ENCODE measurements around the gene ERCC2. TPM values are rescaled to one million over a fixed set of nuclear protein-coding genes. Genes with fewer than 3 reads are reported as not detected.
"Not testable (repeated sequence)": the region's sequence is repeated elsewhere in the genome, so short reads cannot be mapped to it uniquely, and the experiment has no call there.

Gene ERCC2
- total RNA-seq, 4 donors from 2014 or later = 1.8 to 16.6 (median 10.5) TPM

DNA sequence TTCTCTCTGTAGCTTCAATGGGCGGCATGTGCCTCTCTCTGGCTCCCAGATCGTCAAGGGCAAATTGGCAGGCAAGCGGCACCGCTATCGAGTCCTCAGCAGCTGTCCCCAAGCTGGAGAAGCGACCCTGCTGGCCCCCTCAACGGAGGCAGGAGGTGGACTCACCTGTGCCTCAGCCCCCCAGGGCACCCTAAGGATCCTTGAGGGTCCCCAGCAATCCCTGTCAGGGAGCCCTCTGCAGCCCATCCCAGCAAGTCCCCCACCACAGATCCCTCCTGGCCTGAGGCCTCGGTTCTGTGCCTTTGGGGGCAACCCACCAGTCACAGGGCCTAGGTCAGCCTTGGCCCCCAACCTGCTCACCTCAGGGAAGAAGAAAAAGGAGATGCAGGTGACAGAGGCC is 37.7 kb upstream of the ERCC2 start:
- H3K4me3 ChIP-seq = no peak overlapping the region
- intact Hi-C loops (cut with DNase I; ENCODE audit: low total_unique reads) = no loop called here
- no peak overlapping the region for H3K27ac ChIP-seq
- no peak for DNase-seq
- peaks cover 8 to 9% of the 10 kb centered on the region in 2 donors for H3K4me1 ChIP-seq
- peaks cover 0 to 8% of the 10 kb centered on the region in 2 donors for H3K27me3 ChIP-seq
- H3K9me3 ChIP-seq = no peaks in the 10 kb centered on the region
- TF ChIP-seq POLR2A (IDR thresholded peaks at IDR 0.05) = no peak
- TF ChIP-seq, protein P1, sequence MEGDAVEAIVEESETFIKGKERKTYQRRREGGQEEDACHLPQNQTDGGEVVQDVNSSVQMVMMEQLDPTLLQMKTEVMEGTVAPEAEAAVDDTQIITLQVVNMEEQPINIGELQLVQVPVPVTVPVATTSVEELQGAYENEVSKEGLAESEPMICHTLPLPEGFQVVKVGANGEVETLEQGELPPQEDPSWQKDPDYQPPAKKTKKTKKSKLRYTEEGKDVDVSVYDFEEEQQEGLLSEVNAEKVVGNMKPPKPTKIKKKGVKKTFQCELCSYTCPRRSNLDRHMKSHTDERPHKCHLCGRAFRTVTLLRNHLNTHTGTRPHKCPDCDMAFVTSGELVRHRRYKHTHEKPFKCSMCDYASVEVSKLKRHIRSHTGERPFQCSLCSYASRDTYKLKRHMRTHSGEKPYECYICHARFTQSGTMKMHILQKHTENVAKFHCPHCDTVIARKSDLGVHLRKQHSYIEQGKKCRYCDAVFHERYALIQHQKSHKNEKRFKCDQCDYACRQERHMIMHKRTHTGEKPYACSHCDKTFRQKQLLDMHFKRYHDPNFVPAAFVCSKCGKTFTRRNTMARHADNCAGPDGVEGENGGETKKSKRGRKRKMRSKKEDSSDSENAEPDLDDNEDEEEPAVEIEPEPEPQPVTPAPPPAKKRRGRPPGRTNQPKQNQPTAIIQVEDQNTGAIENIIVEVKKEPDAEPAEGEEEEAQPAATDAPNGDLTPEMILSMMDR (IDR thresholded peaks at IDR 0.05) = no peak
- H3K36me3 ChIP-seq = no peaks in the 10 kb centered on the region

DNA sequence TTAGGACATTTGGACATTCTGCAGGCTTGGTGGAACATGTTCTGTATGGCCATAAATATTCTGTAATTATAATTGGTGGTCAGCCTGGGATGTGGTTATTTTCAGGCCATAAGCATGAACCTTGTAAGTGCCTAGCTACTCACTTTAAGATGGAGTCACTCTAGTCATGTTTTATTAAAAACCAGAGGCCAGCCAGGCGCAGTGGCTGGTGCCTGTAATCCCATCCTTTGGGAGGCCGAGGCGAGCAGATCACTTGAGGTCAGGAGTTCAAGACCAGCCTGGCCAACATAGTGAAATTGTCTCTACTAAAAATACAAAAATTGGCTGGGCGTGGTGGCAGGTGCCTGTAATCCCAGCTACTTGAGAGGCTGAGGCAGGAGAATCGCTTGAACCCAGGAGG is 37.2 kb upstream of the ERCC2 start:
- H3K36me3 ChIP-seq; H3K4me3 ChIP-seq; H3K27me3 ChIP-seq; DNase-seq; intact Hi-C loops (cut with DNase I; ENCODE audit: low total_unique reads); H3K27ac ChIP-seq; H3K4me1 ChIP-seq; H3K9me3 ChIP-seq: not testable (repeated sequence)

DNA sequence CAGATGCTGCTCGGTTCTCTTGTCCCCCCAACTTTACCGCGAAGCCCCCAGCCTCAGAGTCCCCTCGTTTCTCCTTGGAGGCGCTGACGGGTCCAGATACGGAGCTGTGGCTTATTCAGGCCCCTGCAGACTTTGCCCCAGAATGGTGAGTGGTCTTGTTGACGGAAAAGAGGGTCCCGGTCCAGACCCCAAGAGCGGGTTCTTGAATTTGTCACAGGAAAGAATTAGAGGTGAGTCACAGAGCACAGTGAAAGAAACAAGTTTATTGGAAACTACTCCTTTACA is 36.7 kb upstream of the ERCC2 start:
- TF ChIP-seq, protein P1 (IDR thresholded peaks at IDR 0.05) = no peak
- TF ChIP-seq POLR2A (IDR thresholded peaks at IDR 0.05) = no peak
- intact Hi-C loops (cut with DNase I; ENCODE audit: low total_unique reads) = no loop called here
- no peaks in the 10 kb centered on the region for H3K9me3 ChIP-seq
- peaks cover 8 to 9% of the 10 kb centered on the region in 2 donors for H3K4me1 ChIP-seq
- H3K27me3 ChIP-seq = peaks cover 0 to 8% of the 10 kb centered on the region in 2 donors
- no peak for DNase-seq
- H3K36me3 ChIP-seq = no peaks in the 10 kb centered on the region
- no peak overlapping the region for H3K27ac ChIP-seq
- H3K4me3 ChIP-seq = peak overlapping the region; percentile 69 to 78

DNA sequence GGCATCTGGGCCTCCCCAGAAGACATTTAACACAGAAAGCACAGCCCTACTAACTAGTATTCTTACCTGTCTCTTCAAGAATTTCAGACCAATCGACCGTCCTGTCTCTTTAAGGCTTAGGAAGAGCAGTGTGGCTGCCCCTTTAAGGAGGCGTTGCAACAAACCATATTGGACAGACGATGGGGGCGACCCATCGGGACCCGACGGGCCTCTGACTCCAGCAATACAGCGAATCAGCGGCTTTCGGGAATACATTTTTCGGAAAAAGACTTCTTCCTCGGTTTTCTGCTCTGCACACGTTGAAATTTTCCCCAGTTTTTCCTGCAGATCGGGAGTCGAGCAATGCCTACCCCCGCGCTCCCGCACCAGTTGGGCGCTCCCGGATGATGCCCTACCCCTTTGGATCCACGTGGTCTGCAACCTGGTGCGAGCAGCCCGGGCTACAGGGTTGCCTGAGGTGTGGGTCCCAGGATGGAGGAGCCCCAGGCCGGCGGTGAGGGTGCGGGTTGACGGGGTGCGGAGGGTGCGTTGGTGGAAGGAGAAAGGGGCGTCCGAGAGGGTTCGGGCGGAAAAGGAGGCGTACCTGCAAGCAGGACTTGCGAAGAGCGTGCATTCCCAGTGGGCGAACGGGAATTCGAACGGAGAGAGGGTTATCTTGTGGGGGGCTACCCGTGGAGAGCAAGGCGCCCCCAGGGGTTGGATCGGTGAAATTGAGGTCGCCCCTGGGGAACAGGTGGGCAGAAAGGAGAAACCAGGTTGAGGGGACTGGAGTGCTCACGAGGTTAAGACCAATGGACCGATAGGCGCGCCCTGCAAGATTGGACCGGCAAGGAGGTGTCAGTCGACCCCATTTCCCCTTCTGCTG is 36.1 kb upstream of the ERCC2 start, which contains the start of gene POLR1G:
TSS of gene POLR1G (plus strand) at position 419 of the 865 bp plus-strand sequence. CDS start at position 472, 53 bp downstream.
- Histone ChIP-seq H3K36me3 (no peaks in the 10 kb centered on the region), H3K4me1 (peaks cover 8 to 9% of the 10 kb centered on the region in 2 donors), H3K27me3 (peaks cover 0 to 8% of the 10 kb centered on the region in 2 donors), H3K4me3 (peak within 1 kb of the TSS; percentile 69 to 78), H3K9me3 (no peaks in the 10 kb centered on the region), H3K27ac (peak within 1 kb of the TSS; percentile 92 to 94)
- no peak for TF ChIP-seq POLR2A (IDR thresholded peaks at IDR 0.05)
- TF ChIP-seq, protein P1 (IDR thresholded peaks at IDR 0.05) = peak in 2 of 4 experiments; percentile 57 to 61
- DNase-seq = peak; percentile 72 to 75
- intact Hi-C loops (cut with DNase I; ENCODE audit: low total_unique reads) = no loop called here

DNA sequence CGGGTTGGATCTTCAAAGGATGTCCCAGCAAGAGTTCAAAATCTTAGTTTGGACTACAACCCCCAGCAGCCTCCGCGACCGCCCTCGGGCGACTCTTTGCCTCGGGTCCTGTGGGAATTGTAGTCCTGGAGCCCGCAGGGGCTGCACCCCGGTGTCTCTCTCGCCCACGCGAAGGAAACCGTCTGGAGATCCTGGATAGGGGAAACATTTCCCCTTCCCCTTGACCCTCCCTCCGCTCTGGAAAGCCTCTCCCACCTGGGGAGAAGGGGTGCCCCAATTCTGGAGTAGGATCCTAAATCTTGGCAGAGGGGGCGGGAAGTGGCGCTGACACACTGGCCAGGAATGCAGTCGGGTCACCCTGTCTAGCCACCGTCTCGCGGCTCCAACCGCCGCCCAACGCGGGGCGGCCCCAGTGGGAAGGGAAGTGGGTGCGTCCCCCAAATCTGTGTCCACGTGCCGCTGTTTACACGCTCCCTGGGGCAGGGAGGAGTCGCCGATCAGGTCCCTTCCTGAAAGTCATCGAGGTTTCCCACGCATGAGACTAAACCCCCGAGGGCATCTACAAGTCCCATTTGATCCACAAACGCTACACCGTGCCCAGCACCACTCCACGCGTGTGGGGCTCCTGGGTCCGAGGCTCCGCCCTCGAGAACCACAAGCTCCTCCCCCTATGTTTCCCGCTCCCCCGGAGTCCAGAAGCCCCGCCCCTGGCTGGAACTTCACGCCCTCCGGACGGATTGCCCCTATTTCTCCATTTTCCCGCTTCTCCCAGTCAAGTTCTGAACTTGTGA is 35.3 kb upstream of the ERCC2 start:
- peak in 1 of 2 donors; percentile 42 for TF ChIP-seq POLR2A (IDR thresholded peaks at IDR 0.05)
- TF ChIP-seq, protein P1 (IDR thresholded peaks at IDR 0.05) = no peak
- Histone ChIP-seq H3K27ac (peak overlapping the region; percentile 92 to 94), H3K27me3 (peaks cover 0 to 8% of the 10 kb centered on the region in 2 donors), H3K9me3 (no peaks in the 10 kb centered on the region), H3K4me3 (peak overlapping the region; percentile 69 to 78), H3K4me1 (peaks cover 8 to 9% of the 10 kb centered on the region in 2 donors), H3K36me3 (no peaks in the 10 kb centered on the region)
- intact Hi-C loops (cut with DNase I; ENCODE audit: low total_unique reads) = no loop called here
- DNase-seq = peak; percentile 88 to 91
